ENCODE results near the gene LUZP4.
A peak's percentile ranks its signal among the peaks of the same experiment; 100 is the strongest.
"Not testable (repeated sequence)": the region's sequence is repeated elsewhere in the genome, so short reads cannot be mapped to it uniquely, and the experiment has no call there.

Gene LUZP4

GRCh38 chrX:115337491-115338144, 48.1 kb downstream of the LUZP4 start:
- DNase-seq (ENCODE audit: low read depth), result no peak

- no peak for DNase-seq (ENCODE audit: low read depth)
Measured at GRCh38 chrX:115339441-115340025, 50.0 kb downstream of the LUZP4 start.

DNA sequence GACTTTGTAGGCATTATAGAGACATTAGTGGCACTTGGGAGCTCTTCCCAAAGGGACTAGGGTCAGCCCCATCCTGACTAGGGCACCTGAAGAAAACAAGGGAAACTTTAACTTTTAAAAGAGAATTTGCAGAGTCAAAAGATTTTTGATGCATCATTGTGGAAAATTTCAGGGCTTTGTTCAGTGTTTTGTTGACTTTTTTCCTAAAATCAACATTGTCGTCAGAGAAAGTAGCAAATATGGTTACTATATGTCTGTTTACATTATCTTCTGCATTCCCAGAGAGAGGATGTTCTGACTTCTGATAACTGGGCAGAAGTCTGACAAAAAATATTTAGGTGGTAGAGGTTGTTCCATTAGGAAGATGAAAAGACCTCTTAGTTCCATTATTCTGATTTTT, 51.9 kb downstream of the LUZP4 start:
- DNase-seq (ENCODE audit: low read depth), result no peak

DNA sequence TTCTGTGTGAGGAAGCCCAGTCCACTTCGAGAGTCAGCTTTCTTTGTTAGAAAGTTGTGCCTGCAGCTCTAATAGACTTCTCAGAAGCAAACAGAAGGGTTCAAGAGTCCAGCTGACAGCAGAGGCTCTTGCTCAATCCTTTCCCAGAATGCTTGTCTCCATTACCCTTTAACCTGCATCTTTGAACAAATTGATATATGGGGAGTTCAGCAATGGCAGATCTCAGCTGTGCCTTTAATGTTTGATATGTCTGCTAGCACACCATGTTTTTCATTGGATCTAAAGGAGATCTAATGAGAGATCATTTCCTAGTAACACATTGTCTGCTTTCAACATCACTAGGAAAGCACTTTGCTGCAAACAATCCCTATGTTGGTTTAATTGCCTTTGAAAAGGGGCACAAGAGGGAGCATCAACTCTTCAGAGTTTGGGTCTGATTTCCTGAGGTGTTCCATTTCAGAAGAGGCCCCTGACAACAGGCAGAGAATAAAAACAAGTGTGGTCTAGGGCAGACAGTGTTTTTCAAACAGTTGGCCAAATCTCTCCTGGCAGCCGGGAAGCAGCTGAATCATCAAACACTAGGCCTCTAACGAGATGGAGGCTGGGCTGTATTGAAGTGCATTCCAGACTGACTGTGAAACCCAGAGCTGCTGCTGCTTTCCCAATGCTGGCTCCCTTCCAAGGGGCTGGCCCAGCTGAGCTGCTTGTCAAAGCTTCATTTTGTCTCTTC, 55.5 kb downstream of the LUZP4 start:
- DNase-seq (ENCODE audit: low read depth), result peak; percentile 88

GRCh38 chrX:115345615-115346014, 56.1 kb downstream of the LUZP4 start:
- DNase-seq (ENCODE audit: low read depth), result no peak

- DNase-seq (ENCODE audit: low read depth), result not testable (repeated sequence)
Measured at GRCh38 chrX:115346738-115347137, 57.2 kb downstream of the LUZP4 start.

GRCh38 chrX:115348446-115349225, 59.1 kb downstream of the LUZP4 start:
- DNase-seq (ENCODE audit: low read depth), result no peak

GRCh38 chrX:115350711-115351381, 61.3 kb downstream of the LUZP4 start:
- peak; percentile 58 for DNase-seq (ENCODE audit: low read depth)

- no peak for DNase-seq (ENCODE audit: low read depth)
Measured at GRCh38 chrX:115356369-115356768, 66.9 kb downstream of the LUZP4 start.
